Kidney capillary endothelial cell (primary cell): ENCODE measurements around the gene BIN1.

Experiments
- DNase-seq: peaks from one replicate; pipeline ENCODE4 v3.0.0-alpha.2; 2018; ENCODE audit warnings: low spot score

Gene BIN1

GRCh38 chr2:127074936-127075335 lies 32.0 kb downstream of the BIN1 start:
- DNase-seq = no peak

- DNase-seq = no peak
Measured at GRCh38 chr2:127074358-127074757, 32.6 kb downstream of the BIN1 start.

- no peak for DNase-seq
Measured at GRCh38 chr2:127072970-127073369, 34.0 kb downstream of the BIN1 start.

- no peak for DNase-seq
Measured at GRCh38 chr2:127072396-127072795, 34.6 kb downstream of the BIN1 start.

GRCh38 chr2:127071901-127072328 lies 35.0 kb downstream of the BIN1 start:
- no peak for DNase-seq

- DNase-seq = no peak
Measured at GRCh38 chr2:127070221-127070620, 36.7 kb downstream of the BIN1 start.

- no peak for DNase-seq
Measured at GRCh38 chr2:127069536-127069935, 37.4 kb downstream of the BIN1 start.

GRCh38 chr2:127069003-127069402 lies 38.0 kb downstream of the BIN1 start:
- DNase-seq = no peak

GRCh38 chr2:127068351-127068741 lies 38.6 kb downstream of the BIN1 start:
- no peak for DNase-seq

- DNase-seq = peak; percentile 60
Measured at GRCh38 chr2:127067620-127068350, 39.2 kb downstream of the BIN1 start.

- no peak for DNase-seq
Measured at GRCh38 chr2:127066942-127067341, 40.0 kb downstream of the BIN1 start.

GRCh38 chr2:127065940-127066318 lies 41.0 kb downstream of the BIN1 start:
- DNase-seq = no peak

GRCh38 chr2:127065299-127065939 lies 41.5 kb downstream of the BIN1 start:
- no peak for DNase-seq

- peak; percentile 99 for DNase-seq
Measured at GRCh38 chr2:127064642-127065250, 42.2 kb downstream of the BIN1 start.

GRCh38 chr2:127063701-127064590 lies 43.0 kb downstream of the BIN1 start:
- DNase-seq = no peak

GRCh38 chr2:127061375-127062273 lies 45.3 kb downstream of the BIN1 start:
- DNase-seq = peak; percentile 95

- DNase-seq = no peak
Measured at GRCh38 chr2:127060264-127060945, 46.5 kb downstream of the BIN1 start.

- DNase-seq = no peak
Measured at GRCh38 chr2:127059559-127059958, 47.4 kb downstream of the BIN1 start.

GRCh38 chr2:127058954-127059252 lies 48.1 kb downstream of the BIN1 start:
- DNase-seq = no peak

- DNase-seq = no peak
Measured at GRCh38 chr2:127058246-127058953, 48.6 kb downstream of the BIN1 start.
